Tibial artery (tissue), 4 donors: Measurements from ENCODE around the gene SF3B3.
"Not testable (repeated sequence)": the region's sequence is repeated elsewhere in the genome, so short reads cannot be mapped to it uniquely, and the experiment has no call there.

Experiments used
- DNase-seq, 2 donors: peaks; one replicate each; pipeline ENCODE4 v3.0.0-alpha.2; 2019
- H3K27ac ChIP-seq, 2 donors: fragments of 200-600 bp; sonication (generic) in 1 of 2; 1 replicate in 1 of 2; 2 replicates in 1 of 2; pipeline ENCODE4 v1.5.1; 2018 to 2019; ENCODE audit warnings: mild to moderate bottlenecking in 1 of 2
- H3K27me3 ChIP-seq, 2 donors: fragments of 200-600 bp; sonication (generic) in 1 of 2; one replicate each; pipeline versions ENCODE4 v1.5.1 to v1.6.0; 2016 to 2019
- H3K36me3 ChIP-seq, 3 donors: fragments of 200-600 bp; sonication (generic) in 2 of 3; one replicate each; pipeline ENCODE4 v1.5.1; 2016 to 2019; ENCODE audit warnings: mild to moderate bottlenecking in 2 of 3
- H3K4me1 ChIP-seq, 4 donors: fragments of 200-600 bp; sonication (generic) in 2 of 4; 1 replicate in 3 of 4; 2 replicates in 1 of 4; pipeline ENCODE4 v1.5.1; 2016 to 2019
- H3K4me3 ChIP-seq, 2 donors: fragments of 200-600 bp; sonication (generic) in 1 of 2; 1 replicate in 1 of 2; 2 replicates in 1 of 2; pipeline ENCODE4 v1.5.1; 2018 to 2019; ENCODE audit warnings: mild to moderate bottlenecking in 2 of 2
- H3K9me3 ChIP-seq, 3 donors: fragments of 200-600 bp; sonication (generic) in 1 of 3; one replicate each; pipeline ENCODE4 v1.5.1; 2016 to 2019
- CTCF ChIP-seq, 2 experiments: fragments of 200-600 bp in 1 of 2; fragments of 450-650 bp in 1 of 2; IDR thresholded peaks; one replicate each; pipeline ENCODE4 v1.5.1; 2017 to 2019; ENCODE audit warnings: antibody characterized with exemption in 2 of 2, mild to moderate bottlenecking in 1 of 2, moderate library complexity in 1 of 2
- intact Hi-C: fragments of 100-400 bp; cut with DNase I; formaldehyde crosslinking; loops from one replicate; pipeline ENCODE4 v1.15.0; 2023; ENCODE audit warnings: low total_unique reads

Gene SF3B3

GRCh38 chr16:70512456-70512855 lies 11.2 kb upstream of the SF3B3 start:
- no peak for TF ChIP-seq CTCF (IDR thresholded peaks at IDR 0.05)
- H3K4me1 ChIP-seq, result no peaks in the 10 kb centered on the region
- no peak overlapping the region for H3K27ac ChIP-seq
- no peak overlapping the region for H3K4me3 ChIP-seq
- H3K27me3 ChIP-seq, result no peaks in the 10 kb centered on the region
- intact Hi-C loops, result no loop called here
- peaks cover 94 to 100% (median 96%) of the 10 kb centered on the region in 3 donors for H3K36me3 ChIP-seq
- no peaks in the 10 kb centered on the region for H3K9me3 ChIP-seq
- no peak for DNase-seq

DNA sequence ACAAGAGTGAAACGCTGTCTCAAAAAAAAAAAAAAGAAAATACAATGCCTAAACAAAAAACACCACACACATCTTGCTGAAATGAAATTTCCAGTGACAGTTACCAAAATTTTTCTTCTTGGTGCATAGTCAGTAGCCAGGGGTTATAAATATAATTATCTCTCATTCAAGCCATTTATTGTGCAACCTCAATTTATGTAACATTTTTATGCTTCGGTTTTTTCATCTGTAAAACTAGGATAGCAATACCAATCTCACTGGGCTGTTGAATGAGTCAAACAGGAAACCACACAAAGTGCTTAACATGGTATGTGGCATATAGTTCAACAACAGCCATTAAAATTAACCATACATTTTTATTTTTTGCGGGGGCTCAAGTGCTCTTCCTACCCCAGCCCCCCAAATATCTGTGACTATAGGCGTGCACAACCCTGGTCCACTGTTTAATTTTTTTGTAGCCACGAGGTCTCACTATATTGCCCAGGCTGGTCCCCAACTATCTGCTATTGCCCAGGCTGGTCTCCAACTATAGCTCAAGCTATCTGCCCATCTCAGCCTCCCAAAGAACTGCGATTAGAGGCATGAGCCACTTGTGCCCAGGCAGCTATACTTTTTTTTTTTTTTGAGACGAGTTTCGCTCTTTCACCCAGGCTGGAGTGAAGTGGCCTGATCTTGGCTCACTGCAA lies 2.9 kb upstream of the SF3B3 start:
- no peak for DNase-seq
- intact Hi-C loops, result no loop called here
- no peak for TF ChIP-seq CTCF (IDR thresholded peaks at IDR 0.05)

DNA sequence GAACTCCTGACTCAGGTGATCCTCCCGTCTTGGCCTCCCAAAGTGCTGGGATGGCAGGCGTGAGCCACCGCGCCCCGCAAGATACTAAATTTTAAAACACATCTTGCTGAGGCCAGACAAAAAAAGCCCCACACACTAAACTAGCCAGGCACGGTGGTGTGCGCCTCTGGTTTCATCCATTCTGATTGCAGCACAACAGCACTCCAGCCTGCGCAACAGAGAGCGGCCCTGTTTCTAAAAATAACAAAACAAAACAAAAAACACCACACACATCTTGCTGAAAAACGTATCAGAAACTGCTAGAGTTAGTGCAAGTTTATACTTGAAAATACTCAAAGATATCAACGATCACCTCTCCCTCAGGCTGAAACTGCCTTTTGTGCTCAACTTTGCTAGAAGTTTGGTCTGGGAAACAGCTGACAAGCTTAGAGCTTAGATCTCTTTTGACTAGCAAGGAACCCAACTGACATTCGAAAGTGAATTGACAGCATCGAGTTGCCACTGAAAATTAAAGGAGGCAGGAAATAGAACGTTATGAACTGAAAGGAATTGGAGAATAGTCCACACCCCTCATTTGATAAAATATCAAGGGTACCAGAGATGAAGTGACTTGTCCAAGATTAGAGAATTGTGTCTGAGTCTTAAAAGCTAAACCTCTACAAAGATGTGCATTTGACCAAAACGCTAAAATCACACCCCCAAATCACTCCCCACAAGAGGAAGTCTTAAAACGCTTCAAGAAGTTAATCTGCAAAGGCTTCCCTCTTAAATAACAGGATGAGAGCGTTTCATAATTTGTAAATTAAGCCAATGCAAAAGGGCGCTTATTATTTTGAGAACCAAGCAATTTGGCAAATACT lies 1.2 kb upstream of the SF3B3 start:
- Histone ChIP-seq H3K4me3 (peak overlapping the region; percentile 79 to 85), H3K27ac (peak overlapping the region; percentile 85 to 86), H3K4me1 (peaks cover 0 to 38% (median 32%) of the 10 kb centered on the region in 4 donors), H3K27me3 (no peaks in the 10 kb centered on the region), H3K36me3 (peaks cover 17 to 29% (median 22%) of the 10 kb centered on the region in 3 donors), H3K9me3 (no peaks in the 10 kb centered on the region)
- no peak for DNase-seq
- TF ChIP-seq CTCF (IDR thresholded peaks at IDR 0.05), result no peak
- intact Hi-C loops, result no loop called here

More for the DNA sequence above, 2.9 kb upstream of the SF3B3 start:
- Histone ChIP-seq H3K27me3 (no peaks in the 10 kb centered on the region), H3K27ac (no peak overlapping the region), H3K36me3 (peaks cover 24 to 37% (median 29%) of the 10 kb centered on the region in 3 donors), H3K9me3 (no peaks in the 10 kb centered on the region), H3K4me1 (peaks cover 0 to 24% (median 22%) of the 10 kb centered on the region in 4 donors), H3K4me3 (no peak overlapping the region)

- H3K4me1 ChIP-seq, result peaks cover 0 to 44% (median 32%) of the 10 kb centered on the region in 4 donors
- peak; percentile 85 to 89 for DNase-seq
- H3K27me3 ChIP-seq, result no peaks in the 10 kb centered on the region
- peak within 1 kb of the TSS; percentile 85 to 86 for H3K27ac ChIP-seq
- H3K36me3 ChIP-seq, result peaks cover 13 to 29% (median 16%) of the 10 kb centered on the region in 3 donors
- H3K9me3 ChIP-seq, result no peaks in the 10 kb centered on the region
- peak within 1 kb of the TSS; percentile 79 to 85 for H3K4me3 ChIP-seq
- no peak for TF ChIP-seq CTCF (IDR thresholded peaks at IDR 0.05)
- intact Hi-C loops, result no loop called here
Measured at GRCh38 chr16:70523076-70523742, 407 bp upstream of the SF3B3 start, which contains the start of gene COG4. TSS of gene COG4 (minus strand) at chr16:70523554. CDS start at chr16:70523543, 11 bp downstream.

DNA sequence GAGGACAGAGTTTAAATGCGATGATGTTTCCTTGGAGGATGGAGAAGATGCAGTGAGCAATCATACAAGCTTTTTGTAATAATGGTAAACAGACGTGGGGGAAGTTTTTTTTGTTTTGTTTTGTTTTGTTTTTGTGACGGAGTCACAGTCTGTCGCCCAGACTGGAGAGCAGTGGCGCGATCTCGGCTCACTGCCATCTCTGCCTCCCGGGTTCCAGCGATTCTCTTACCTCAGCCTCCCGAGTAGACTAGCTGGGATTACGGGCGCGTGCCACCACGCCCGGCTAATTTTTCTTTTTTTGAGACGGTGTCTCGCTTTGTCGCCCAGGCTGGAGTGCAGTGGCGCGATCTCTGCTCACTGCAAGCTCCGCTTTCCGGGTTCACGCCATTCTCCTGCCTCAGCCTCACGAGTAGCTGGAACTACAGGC lies 796 bp downstream of the SF3B3 start:
- peak in 1 of 2 donors; percentile 77 for DNase-seq
- peak overlapping the region; percentile 79 to 85 for H3K4me3 ChIP-seq
- H3K9me3 ChIP-seq, intact Hi-C loops, H3K27me3 ChIP-seq: not testable (repeated sequence)
- peak overlapping the region; percentile 85 to 86 for H3K27ac ChIP-seq
- peaks cover 20 to 31% (median 23%) of the 10 kb centered on the region in 3 donors for H3K36me3 ChIP-seq
- H3K4me1 ChIP-seq, result peaks cover 0 to 56% (median 37%) of the 10 kb centered on the region in 4 donors
